HUES6 (cell line): ENCODE data around the gene TMC6.

Experiments
- H3K27ac ChIP-seq: 2 replicates; pipeline ENCODE4 v1.7.0; 2013; ENCODE audit warnings: low read depth, mild to moderate bottlenecking, low read length, inconsistent platforms
- H3K27me3 ChIP-seq: 2 replicates; pipeline ENCODE4 v1.6.1; 2013; ENCODE audit warnings: low read length; ENCODE audit not compliant: control insufficient read depth, insufficient read depth
- H3K36me3 ChIP-seq: 2 replicates; pipeline ENCODE4 v1.6.1; 2013; ENCODE audit warnings: low read length; ENCODE audit not compliant: control insufficient read depth, insufficient read depth
- H3K4me1 ChIP-seq: 2 replicates; pipeline ENCODE4 v1.6.1; 2013; ENCODE audit warnings: low read length; ENCODE audit not compliant: control insufficient read depth, insufficient read depth
- H3K4me3 ChIP-seq: 2 replicates; pipeline ENCODE4 v1.5.1; 2013; ENCODE audit warnings: low read depth, low read length
- H3K9ac ChIP-seq: one replicate; pipeline ENCODE4 v1.6.1; 2013; ENCODE audit warnings: mild to moderate bottlenecking, low read length
- H3K9me3 ChIP-seq: 2 replicates; pipeline ENCODE4 v1.6.1; 2013; ENCODE audit warnings: low read depth, low read length; ENCODE audit not compliant: control insufficient read depth, insufficient read depth

The TMC6 gene

DNA sequence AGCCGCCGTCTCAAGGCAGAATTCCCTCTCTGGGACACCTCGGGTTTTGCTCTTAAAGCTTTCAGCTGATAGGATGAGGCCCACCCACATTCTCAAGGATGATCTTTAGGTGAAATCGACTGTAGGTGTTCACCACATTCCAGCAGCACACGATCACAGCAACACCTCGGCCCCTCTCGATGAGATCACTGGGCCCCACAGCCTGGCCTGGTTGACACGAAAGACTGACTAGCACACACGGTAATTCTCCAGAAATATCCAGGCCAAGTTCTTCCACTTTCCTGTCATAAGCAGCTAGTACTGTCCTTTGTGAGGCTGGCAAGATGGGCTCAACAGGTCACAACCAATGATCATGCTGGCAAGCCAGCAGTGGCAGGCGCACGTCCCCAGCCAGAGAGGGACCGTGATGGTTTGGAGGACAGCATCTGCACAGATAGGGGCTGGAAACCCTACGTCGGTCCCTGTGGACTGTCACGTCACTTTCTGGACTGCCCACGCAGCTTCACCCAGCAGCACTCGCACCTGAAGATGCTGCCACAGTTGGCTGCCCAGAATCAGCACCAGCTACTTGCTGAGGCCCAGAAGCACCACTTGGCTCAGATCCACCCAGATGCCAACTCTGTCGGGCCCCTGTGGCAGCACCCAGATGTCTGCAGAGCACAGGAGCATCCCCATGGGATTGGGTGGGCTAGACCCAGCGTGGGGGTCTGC, 17.4 kb downstream of the TMC6 start:
- no peak overlapping the region for H3K9ac ChIP-seq
- H3K4me1 ChIP-seq, result no peaks in the 10 kb centered on the region; the same call in 1 of the 2 replicates
- H3K9me3 ChIP-seq, result no peaks in the 10 kb centered on the region
- peaks cover 45% of the 10 kb centered on the region; the same call in 1 of the 2 replicates for H3K36me3 ChIP-seq
- no peak overlapping the region for H3K4me3 ChIP-seq
- no peaks in the 10 kb centered on the region for H3K27me3 ChIP-seq
- H3K27ac ChIP-seq, result no peak overlapping the region

DNA sequence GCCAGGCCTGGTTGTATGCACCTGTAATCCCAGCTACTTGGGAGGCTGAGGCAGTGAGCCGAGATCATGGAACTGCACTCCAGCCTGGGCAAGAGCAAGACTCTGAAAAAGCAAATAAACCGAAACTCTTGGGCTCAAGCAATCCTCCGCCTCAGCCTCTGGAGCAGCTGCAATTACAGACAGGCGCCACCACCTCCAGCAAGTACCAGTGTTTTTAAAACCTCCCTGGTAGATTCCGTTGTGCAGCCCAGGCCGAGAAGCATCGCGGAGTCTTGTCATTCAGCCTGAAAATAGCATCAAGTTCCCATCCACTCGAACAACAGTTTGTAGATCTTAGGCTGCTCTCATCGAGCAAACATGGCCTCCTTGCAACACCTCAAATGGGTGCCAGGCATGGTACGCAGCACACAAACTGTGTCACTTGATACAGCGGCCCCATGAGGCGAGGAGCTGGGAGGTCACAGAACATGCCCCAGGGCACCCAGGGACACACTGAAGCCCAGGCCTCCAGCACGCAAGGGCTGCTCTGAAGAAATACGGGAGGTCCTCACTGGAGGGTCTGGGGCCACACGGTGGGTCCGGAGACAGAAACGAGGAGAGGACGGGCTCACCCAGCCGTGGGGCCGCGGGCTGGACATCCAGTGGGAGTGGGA, 18.1 kb downstream of the TMC6 start:
- no peaks in the 10 kb centered on the region; the same call in 1 of the 2 replicates for H3K4me1 ChIP-seq
- no peak overlapping the region for H3K27ac ChIP-seq
- no peaks in the 10 kb centered on the region for H3K27me3 ChIP-seq
- H3K9me3 ChIP-seq, result no peaks in the 10 kb centered on the region
- no peak overlapping the region for H3K4me3 ChIP-seq
- peaks cover 45% of the 10 kb centered on the region; the same call in 1 of the 2 replicates for H3K36me3 ChIP-seq
- H3K9ac ChIP-seq, result no peak overlapping the region

DNA sequence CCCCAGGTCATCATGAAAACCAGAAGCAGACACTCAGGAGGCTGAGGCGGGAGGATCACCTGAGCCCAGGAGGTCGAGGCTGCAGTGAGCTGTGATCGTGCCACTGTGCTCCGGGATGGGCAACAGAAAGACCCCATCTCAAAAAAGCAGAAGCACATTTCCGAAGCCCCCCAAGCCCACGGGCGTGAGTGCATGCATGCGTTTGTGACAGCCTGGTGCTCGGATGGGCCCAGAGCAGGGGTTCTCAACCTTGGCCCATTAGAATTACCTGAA, 19.1 kb downstream of the TMC6 start:
- no peak overlapping the region for H3K27ac ChIP-seq
- H3K9me3 ChIP-seq, result no peaks in the 10 kb centered on the region
- H3K27me3 ChIP-seq, result no peaks in the 10 kb centered on the region
- H3K4me1 ChIP-seq, result no peaks in the 10 kb centered on the region; the same call in 1 of the 2 replicates
- peaks cover 45% of the 10 kb centered on the region for H3K36me3 ChIP-seq
- no peak overlapping the region for H3K4me3 ChIP-seq
- no peak overlapping the region for H3K9ac ChIP-seq

GRCh38 chr17:78108726-78109488, 19.6 kb downstream of the TMC6 start:
- no peak overlapping the region for H3K9ac ChIP-seq
- H3K36me3 ChIP-seq, result peaks cover 45% of the 10 kb centered on the region
- H3K27me3 ChIP-seq, result no peaks in the 10 kb centered on the region
- H3K4me1 ChIP-seq, result no peaks in the 10 kb centered on the region; the same call in 1 of the 2 replicates
- no peak overlapping the region for H3K27ac ChIP-seq
- H3K4me3 ChIP-seq, result no peak overlapping the region
- H3K9me3 ChIP-seq, result no peaks in the 10 kb centered on the region

GRCh38 chr17:78107976-78108725, 20.4 kb downstream of the TMC6 start:
- no peak overlapping the region for H3K9ac ChIP-seq
- peaks cover 45% of the 10 kb centered on the region for H3K36me3 ChIP-seq

GRCh38 chr17:78107457-78107856, 21.1 kb downstream of the TMC6 start:
- Histone ChIP-seq H3K27ac (no peak overlapping the region), H3K9me3 (peaks cover under 1% of the 10 kb centered on the region), H3K27me3 (no peaks in the 10 kb centered on the region), H3K9ac (no peak overlapping the region), H3K36me3 (peaks cover 48% of the 10 kb centered on the region), H3K4me1 (no peaks in the 10 kb centered on the region), H3K4me3 (no peak overlapping the region)

More at GRCh38 chr17:78107976-78108725, 20.4 kb downstream of the TMC6 start:
- H3K4me1 ChIP-seq, result no peaks in the 10 kb centered on the region; the same call in 1 of the 2 replicates
- no peak overlapping the region for H3K27ac ChIP-seq
- H3K9me3 ChIP-seq, result no peaks in the 10 kb centered on the region
- H3K27me3 ChIP-seq, result no peaks in the 10 kb centered on the region
- no peak overlapping the region for H3K4me3 ChIP-seq

DNA sequence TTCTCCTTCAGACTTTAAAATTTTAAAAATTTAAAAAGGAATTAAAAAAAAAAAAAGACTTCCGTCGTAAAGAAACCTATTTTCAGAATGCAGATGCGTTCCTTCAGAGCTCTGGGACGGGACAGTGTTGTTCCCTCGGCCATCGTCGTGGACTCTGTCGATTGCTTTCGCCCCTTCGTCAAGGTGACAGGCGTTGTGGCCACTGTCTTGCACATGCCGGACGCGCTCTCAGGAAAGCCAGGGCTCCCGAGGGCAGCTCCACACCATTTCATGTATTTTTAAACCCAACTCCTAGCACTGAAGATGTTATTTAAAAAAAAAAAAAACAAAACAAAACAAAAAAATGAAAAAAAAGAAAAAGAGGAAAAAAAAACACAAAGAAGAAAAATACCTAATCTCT, 22.3 kb downstream of the TMC6 start:
- Histone ChIP-seq H3K4me3 (no peak overlapping the region), H3K27ac (no peak overlapping the region), H3K9ac (no peak overlapping the region), H3K36me3 (peaks cover 52% of the 10 kb centered on the region), H3K4me1 (no peaks in the 10 kb centered on the region), H3K9me3 (peaks cover 13% of the 10 kb centered on the region), H3K27me3 (no peaks in the 10 kb centered on the region)

DNA sequence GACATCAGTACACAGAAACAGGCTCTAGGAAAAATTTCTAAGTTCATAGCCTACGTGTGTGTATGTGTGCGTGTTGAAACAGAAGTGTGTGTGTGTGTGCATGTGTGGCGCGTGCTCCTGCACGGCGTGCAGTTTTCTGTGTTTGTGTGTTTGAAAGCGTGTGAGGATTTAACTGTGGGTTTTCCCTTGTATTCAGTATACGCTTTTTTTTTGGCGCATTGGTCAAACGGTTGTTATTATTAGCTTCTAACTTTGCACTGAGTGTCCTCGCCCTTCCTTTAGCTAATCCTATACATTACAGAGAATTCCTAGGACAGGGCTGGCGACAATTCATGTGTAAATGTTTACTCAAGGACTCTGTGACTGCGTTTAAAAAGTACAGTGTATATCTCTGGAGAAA, 23.0 kb downstream of the TMC6 start:
- Histone ChIP-seq H3K36me3 (peaks cover 50% of the 10 kb centered on the region), H3K9ac (no peak overlapping the region), H3K4me3 (no peak overlapping the region), H3K4me1 (no peaks in the 10 kb centered on the region), H3K27ac (no peak overlapping the region), H3K27me3 (no peaks in the 10 kb centered on the region), H3K9me3 (peaks cover 17% of the 10 kb centered on the region)

DNA sequence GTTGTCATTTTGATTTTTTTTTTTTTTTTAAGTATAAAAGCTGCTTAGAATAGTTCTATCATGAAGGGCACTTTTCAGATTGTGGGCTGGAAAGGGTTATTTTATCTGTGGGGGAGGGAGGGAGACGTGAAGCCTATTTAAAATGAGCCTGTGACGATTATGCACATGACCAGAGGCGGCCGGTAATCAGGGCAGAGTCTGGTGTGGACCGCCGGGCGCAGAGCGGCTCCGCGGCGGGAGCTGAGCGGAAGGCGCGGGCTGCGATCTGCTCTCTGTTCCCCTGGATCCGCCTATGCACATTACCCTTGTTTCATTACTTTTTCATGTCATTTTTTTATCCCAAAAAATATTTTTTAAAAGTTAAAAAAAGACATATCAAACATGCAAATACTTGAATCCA, 23.5 kb downstream of the TMC6 start:
- Histone ChIP-seq H3K27ac (no peak overlapping the region), H3K9ac (no peak overlapping the region), H3K4me3 (no peak overlapping the region), H3K9me3 (peaks cover 21% of the 10 kb centered on the region), H3K27me3 (no peaks in the 10 kb centered on the region), H3K4me1 (no peaks in the 10 kb centered on the region), H3K36me3 (peaks cover 49% of the 10 kb centered on the region)

GRCh38 chr17:78104540-78104941, 24.0 kb downstream of the TMC6 start:
- no peak overlapping the region for H3K27ac ChIP-seq
- no peaks in the 10 kb centered on the region for H3K27me3 ChIP-seq
- peaks cover 27% of the 10 kb centered on the region for H3K9me3 ChIP-seq
- H3K36me3 ChIP-seq, result peaks cover 55% of the 10 kb centered on the region
- H3K4me1 ChIP-seq, result no peaks in the 10 kb centered on the region
- H3K4me3 ChIP-seq, result no peak overlapping the region
- H3K9ac ChIP-seq, result no peak overlapping the region
